Activated CD4-positive, CD25-positive, alpha-beta regulatory T cell (primary cell): ENCODE measurements around the gene RXRA.
A peak's percentile ranks its signal among the peaks of the same experiment; 100 is the strongest.

Source experiments
- DNase-seq, 4 experiments: peaks; one replicate each; lab custom pipeline; 2025; lab: John Stamatoyannopoulos, UW

Gene RXRA

DNA sequence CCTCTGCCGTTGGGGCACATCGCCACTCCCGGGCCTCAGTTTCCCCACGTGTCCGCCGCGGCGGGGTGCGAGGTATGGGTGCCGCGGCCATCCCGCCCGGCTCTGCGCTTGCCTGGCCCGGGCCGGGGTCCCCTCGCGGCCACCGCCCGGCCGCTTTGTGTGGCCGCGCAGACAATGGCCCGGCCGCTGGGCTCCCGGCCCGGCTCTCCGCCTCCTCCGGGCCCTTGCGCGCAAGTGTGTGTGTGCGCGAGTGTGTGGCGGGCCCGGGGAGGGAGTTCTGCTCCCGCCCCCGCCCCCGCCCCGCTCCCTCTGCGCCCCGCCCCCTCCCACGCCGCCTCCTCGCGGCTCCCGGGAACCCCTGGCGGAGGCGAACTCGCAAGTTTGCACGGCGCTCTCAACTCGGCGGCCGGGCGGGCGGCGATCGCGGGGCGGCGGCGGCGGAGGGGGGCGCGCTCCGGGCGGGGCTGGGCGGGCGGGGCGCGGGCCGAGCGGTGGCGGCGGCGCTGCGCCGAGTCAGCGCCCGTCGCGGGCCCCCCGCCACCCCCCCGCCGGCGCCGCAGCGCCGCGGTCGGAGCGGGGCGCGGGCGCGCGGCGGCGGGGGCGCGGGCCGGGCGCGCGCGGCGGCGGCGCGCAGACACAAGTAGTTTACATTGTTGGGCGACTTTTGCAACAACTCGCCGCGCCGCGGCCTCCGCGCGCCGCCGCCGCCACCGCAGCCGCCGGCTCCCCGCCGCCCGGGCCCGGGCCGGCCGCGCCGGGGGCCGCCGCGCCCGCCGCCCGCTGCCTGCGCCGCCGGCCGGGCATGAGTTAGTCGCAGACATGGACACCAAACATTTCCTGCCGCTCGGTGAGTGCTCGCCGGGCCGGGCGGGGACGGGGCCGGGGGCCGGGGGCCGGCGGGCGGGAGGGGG lies at the start of gene RXRA:
Gene RXRA, plus strand, starts transcription at position 643 of the 911 bp plus-strand sequence. Its CDS starts 177 bp downstream, at position 820.
- DNase-seq: peak; percentile 26 to 43 (median 36)

DNA sequence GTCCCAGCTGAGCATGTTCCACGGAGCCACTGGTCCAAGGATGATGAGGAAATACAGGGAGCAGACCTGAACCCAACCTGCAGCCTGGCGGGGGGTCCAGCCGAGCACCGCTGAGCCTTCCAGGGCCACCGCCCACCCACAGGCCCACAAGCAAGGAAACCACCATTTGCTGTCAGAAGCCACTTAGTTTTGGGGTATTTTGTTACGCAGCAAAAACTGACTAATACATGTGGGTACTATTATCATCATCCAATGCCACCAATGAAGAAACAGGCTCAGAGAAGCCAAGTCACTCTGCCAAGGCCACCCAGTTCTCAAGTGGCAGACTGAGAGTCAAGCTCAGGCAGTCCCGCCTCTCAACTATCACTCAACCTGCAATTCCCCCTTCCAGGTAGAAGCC lies 48.0 kb upstream of the RXRA start:
- DNase-seq: no peak

DNA sequence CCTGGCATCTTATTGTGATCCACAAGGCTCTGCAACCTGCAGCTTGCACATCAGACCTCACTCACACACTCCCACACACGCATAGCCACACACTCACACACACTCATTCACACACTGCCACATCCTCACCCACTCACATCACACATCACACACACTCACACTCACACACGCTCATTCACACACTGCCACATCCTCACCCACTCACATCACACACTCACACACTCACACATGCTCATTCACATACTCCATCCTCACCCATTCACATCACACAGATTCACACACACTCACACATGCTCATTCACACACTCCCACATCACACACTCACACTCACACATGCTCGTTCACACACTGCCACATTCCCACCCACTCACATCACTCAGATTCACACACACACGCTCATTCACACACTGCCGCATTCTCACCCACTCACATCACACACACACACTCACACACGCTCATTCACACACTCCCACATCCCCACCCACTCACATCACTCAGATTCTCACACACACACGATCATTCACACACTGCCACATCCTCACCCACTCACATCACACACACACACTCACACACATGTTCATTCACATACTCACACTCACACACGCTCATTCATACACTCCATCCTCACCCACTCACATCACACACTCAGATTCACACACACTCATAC lies 47.1 kb upstream of the RXRA start:
- DNase-seq: no peak

DNA sequence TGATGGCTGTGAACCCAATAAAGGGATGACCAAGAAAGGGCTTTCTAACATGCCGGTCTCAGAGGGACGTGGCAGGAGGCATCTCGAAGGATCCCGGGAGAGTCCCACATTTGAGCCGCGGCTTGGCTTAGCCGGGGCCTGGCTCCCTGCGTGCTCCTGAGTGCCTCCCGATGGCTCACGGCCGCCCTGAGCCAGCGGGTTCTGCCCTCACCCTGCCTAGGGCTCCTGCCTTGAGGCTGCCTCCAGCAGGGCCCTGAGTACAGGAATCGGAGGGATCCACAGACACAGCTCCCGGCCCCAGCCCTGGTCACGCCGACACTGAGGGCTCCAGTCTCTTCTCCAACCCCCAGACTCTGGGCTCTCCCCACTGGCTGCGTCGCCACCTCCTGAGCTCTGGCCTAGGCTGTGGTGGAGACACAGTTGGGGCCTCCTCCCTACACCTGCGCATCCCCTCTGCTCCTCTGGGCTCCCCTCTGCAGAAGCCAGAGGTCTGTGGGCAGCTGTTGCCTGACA lies 44.1 kb upstream of the RXRA start:
- no peak for DNase-seq

DNA sequence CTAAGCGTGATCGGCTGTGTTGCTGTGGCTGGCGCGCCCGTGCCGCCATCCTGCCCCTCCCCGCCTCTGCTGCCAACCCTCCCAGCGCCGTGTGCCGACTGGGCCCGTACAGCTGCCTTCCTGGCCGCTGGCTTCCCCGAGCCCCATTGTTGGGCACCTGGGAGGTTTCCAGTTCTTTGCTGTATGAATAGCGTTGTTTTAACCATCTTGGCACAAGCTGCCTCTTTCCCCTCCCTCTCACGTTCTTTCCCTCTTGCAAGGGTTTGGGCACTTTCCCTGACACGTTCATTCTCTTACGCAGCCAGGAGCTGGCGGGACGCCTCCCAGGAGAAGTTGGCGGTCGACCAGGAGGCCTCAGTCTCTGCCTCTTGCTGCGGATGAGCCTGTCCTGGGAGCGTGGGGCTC lies 43.1 kb upstream of the RXRA start:
- DNase-seq: no peak

DNA sequence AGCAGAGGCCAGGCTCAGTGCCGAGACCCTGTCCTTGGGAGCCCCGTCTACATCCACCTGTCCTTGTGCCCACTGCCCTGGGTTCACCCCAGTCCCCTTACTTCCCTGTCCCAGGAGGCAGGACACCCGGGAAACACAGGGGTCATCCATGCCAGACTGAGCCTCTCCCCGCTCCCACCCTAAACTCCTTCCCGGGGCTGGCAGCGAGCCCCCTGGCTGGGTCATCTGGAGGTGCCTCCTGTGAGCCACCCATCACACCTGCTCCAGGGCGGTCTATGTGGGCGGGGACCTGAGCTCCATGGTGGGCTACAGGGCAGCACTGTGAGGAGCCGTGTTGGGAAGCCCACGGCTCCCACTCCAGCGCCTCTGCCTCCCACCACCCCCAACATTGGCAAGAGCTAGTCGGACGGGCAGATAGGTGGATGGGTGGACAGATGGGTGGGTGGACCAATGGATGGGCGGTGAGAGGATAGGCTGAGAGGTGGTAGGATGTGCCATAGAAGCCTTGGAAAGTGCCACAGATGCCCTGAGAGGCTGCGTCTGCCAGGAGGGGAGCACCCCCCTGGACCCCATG lies 42.5 kb upstream of the RXRA start:
- no peak for DNase-seq

DNA sequence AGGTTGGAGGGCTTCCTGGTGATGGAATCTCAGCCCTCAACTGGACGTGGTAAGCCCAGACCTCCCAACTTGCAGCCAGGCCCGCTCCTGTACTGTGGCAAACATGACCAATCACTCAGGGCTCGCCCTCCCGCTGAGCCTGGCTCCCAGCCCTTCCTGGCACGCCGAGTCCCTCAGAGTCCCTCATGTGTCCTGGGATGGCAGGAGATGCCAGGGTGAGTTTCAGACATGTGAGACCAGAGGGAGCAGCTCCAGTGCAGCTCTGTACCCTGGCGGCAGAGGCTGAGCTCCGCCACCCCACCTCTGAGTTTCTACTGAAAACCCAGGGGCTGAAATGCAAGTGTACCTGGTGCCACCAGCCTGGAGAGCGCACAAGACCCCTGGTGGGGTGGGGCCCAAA lies 42.0 kb upstream of the RXRA start:
- no peak for DNase-seq

DNA sequence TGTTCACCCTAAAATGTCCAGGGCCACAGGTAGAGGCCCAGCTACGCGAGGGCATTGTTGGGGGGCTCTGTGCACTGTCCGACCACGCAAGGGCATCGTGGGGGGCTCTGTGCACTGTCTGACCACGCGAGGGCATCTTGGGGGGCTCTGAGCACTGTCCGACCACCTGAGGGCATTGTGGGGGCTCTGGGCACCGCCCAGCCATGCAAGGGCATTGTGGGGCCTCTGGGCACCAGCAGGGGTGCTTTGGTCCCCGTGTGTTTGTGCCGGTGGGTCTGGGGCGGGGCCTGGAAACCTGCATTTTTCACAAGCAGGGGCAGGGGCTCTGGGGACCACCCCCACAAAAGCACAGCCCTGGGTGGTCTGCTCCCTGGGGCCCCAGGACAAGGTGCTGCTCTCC lies 41.5 kb upstream of the RXRA start:
- DNase-seq: no peak

DNA sequence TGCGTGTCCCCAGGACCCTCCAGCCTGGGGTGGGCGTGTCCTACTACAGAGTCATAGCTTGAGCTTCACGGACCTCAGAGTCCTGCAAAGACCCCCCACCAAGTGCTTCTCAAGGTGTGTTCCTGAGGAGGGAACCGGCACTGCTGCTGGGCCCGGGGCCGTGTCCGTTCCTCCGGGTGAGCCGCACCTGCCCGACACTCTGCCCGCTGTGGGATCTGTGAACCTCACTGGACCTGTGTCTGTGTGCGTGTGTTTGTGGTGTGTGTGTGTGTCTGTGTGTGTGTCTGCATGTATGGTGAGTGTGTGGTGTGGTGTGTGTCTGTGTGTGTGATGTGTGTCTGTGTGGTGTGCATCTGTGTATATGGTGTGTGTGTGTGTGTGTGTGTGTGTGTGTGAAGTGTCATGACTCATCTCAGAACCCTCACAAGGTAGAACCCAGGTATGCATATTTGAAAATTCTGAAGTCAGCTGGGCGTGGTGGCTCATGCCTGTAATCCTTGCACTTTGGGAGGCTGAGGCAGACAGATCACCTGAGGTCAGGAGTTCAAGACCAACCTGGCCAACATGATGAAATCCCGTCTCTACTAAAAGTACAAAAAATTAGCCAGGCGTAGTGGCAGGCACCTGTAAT lies 40.9 kb upstream of the RXRA start:
- no peak for DNase-seq

DNA sequence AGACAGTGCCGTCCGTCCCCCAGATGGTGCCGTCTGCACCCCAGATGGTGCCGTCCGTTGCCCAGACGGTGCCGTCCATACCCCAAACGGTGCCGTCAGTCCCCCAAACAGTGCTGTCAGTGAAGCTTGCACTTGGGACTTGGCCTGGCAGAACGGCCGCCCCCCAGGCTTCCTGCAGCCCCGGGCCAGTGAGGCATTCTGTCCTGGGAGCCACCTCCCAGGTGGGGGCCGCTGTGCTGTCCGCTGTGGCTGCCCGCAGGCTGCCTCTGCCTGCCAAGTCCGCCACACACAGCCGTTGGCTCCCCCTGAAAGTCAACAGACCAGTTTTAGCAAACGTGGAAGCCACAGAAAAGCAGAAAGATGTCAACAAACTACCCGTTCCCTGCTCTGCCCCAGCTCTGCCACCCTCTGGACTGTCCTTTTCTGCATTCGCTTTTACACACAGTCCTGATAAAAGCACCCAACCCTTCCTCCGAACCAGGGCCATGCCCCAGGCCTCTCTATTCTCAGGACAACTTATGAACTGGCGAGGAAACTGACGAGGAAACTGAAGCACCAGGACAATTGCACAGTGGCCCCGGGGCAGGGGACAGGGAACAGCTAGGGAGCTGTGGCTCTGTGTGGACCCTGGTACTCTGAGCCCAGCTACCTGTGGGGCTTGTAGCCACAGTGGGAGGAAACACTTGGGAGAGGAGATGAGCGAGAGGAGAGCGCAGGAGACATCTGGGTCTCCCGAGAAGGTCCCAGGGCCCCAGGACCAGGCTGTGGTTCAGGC lies 39.6 kb upstream of the RXRA start:
- no peak for DNase-seq

DNA sequence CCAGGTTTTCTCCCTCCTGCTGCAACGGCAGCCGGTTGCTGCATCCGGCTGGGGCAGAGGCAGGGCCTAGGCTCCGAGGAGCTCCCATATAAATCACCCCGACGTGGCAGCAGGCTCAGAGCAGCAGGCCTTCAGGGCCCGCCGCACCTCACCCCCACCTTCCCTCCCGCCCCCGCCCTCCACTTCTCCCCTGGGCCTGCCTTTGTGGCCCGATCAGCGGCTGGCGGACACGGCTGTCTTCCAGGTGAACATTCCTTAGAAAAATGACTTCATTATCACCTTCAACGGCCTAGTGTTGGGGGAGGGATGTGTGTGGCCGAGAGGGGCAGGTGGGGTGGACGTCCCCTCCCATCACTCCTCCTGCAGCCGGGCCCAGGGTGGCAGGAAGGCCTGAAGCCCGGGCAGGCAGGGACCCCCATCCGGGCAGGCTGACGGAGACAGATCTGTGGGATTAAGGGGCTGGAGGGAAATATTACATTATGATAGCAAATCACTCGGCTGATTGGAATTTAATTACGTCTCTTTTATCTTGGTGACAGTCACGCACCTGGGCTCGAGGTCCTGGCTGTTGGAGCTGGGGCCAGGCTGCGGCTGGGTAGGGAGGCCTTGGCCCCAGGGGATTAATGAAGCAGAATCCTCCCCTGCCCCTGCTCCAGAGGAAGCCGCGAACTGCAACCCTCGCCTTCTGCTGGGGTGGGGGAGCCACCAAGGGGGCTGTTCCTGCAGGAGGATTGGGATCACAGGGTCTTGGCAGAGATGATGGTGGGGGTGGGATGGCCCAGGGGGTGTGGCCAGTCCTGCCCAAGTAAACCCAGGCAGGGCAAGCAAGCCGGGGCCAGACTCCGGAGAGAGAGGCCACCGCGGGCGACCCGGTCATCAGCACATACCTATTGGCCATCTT lies 38.4 kb upstream of the RXRA start:
- no peak for DNase-seq

DNA sequence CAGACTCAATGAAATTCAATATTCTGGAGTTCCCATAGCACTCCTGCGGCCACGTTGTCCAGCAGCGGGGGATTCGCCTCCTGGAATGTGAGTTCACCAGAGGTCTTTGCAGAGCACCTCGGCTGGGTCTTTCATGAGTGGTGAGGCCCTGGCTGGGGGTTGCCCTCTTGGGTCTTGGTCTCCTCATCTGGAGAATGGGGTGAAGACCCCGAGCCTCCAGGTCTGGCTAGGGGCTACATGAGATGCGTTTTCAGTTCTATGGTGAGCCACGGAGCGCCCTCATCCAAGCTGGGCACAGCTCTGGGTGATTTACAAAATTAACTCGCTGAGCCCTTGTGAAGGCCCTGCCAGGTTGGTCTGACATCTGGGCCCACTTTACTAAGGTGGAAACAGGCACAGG lies 37.5 kb upstream of the RXRA start:
- DNase-seq: no peak

DNA sequence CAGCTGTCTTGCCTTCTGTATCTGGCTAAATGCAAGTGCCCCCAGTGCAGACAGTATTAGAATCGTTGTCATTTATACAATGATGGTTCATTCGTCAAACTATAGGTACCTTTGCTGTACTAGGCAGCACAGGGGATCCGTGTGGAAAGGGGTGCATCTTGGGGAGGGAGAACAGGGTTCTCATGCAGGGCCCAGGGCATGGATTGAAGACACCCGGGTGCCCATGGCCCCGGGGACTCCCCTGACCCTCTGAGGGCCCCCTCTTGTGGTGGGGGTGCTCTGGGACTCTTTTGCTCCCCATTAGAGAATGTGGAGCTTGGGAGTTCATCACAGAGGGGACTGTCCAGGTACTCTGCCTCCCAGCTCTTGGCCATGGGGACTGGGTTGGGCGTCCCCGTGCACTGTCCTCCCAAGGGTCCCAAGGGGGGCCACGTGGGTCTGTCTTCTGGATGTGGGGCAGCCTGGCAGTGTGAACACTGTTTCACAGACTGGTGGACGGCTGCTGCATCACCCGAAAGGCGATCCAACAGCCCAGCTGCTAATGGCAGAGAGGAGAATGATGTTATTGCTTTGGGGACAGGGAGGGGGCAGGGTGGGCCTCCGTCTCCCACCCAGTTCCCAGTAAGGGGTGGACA lies 36.9 kb upstream of the RXRA start:
- no peak for DNase-seq

DNA sequence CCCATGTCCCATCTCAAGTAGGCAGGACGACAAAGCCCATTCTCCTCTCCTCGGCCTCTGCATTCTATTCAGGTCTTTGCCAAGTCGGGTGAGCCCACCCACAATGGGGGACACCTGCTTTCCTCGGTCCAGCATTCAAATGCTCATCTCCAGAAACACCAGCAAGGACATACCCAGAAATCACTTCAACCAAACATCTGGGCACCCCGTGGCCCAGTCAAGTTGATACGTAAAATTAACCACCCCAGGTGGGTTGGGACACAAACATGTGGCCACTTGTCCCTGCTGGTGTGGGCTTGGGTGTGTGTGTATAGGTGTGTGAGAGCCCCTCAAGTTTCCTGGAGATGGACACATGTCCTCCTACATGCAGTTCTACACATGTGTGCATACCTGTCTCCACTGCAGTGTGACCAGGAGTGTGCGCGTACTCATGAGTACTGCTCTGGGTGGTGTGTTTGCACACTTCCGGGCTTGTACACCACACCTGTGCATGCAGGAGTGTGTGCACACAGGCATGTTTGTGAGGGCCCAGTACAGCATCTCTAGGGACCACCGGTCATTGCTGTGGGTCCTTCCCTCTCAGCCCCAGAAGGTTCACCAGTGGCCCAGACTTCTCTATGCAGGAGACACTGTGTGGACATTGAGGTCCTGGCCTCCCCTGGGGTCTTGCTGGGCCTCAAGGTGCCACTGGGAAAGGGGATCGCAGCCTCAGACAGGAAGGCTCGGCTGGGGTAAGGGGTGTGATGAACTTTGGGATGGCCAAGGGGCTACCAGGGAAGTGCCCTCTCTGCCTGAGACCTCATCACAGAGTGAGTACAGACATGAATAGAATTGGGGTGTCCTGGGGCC lies 35.4 kb upstream of the RXRA start:
- DNase-seq: no peak

DNA sequence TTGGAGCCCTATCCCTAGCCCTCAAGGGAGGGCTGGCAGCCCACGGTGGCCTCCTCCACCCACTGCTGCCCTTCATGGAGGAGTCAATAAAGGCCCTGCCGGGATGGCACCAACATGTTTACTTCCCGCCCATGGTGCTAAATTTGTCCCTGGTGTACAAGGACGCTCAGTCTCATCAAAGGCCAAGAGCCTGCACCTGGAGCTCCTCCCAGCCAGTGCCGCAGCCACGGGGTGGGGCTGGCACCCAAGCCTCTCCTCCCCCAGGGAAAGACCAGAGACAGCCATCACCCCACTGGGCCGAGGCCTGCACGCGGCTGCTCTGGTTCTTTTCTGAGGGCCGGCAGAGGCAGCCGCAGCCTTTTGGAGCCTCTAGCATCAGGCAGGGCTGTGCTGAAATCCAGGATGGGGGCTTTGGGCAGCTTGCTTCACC lies 34.8 kb upstream of the RXRA start:
- DNase-seq: no peak

DNA sequence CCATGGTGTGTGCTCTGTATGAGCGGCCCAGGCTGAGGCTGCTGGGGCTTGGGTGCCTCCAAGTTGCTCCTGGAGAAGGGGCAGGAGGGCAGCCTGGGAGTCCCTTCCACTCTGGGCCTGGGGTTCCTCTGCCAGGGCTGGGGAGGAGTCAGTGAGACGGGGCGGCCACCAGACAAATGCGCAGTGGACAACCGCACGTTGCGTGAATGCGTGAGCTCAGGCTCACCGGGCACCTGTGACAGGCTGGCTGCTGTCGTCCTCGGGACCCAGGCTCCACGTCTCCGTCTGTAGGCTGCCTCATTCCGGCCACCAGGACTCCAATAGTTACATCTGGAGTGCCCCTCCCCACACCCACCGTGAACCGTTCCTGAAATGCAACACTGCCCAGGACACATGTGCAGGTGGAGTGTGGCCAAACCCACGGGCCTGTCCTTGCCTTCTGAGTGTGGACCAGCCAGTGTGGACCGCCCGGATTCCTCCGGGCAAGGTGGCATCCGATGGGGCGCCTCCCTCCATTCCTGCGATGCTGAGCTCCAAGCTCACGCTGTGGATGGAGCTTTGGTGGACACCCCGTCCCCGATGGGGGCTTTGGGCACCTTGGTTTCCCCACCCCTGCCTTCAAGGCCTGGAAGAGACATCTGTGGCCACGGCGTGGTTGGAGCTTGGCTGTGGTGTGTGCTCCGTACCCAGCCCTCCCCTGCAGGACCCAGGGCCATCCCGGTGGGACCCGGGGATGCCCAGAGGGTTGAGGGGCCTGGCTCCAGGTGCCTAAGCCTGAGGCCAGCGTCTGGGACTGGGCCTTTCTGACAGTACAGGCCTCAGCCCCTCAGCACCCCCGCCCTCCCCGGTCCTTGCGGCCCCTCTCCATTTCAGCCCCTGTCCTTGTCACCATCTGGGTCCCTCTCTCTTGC lies 34.0 kb upstream of the RXRA start:
- no peak for DNase-seq

DNA sequence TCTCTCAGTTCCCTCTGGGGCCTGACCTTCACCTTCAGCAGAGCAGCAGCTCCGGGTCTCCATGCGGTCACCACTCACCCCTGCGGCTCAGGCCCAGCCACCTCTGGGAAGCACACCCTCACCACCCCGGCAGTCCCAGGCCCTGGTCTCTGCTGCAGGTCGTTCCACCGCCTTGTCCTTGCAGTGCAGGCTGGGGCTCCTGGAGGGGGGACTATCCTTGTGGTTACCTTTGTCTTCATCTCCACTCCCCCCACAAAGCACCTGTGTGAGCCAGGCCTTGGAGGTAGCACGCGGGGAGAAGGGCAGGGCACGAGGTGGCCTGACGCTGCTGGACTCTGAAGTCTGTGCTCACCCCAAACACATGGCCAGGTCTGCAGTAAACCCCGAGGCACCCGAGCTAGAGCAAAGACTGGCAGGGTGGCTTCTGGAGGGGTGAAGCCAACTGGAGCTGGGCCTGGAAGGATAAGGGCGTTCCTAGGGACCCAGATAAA lies 33.2 kb upstream of the RXRA start:
- DNase-seq: no peak
